MCF 10A (cell line): ENCODE data around the gene CORO2A. TPM values are rescaled to one million over a fixed set of nuclear protein-coding genes. Genes with fewer than 3 reads are reported as not detected.

ENCODE experiments used
- BruUV-seq: library from RNA; stranded (reverse); fragments of 400-500 nt; replicated peaks from 2 replicates; lab custom pipeline; 2021; lab: Mats Ljungman, UMichigan
- CTCF ChIA-PET: fragments of 300-600 bp; sonication (Branson Sonifier 250); formaldehyde crosslinking; extraction: SDS; loops from one replicate; lab custom pipeline; 2021; ENCODE audit warnings: antibody characterized with exemption, inconsistent platforms; lab: Yijun Ruan, JAX
- POLR2A ChIA-PET: fragments of 300-600, 350-650 bp; sonication (Branson Sonifier 250); formaldehyde crosslinking; extraction: SDS; loops from one replicate; lab custom pipeline; 2020; ENCODE audit warnings: antibody characterized with exemption, inconsistent platforms; lab: Yijun Ruan, JAX
- DNase-seq: peaks from one replicate; pipeline ENCODE4 v3.0.0-alpha.2; 2018; ENCODE audit not compliant: unreplicated experiment
- H3K27ac Mint-ChIP-seq: one replicate; pipeline ENCODE4 v1.8.0; 2022; ENCODE audit warnings: mild to moderate bottlenecking, low read depth, mixed read lengths; ENCODE audit not compliant: unreplicated experiment
- H3K27me3 Mint-ChIP-seq: one replicate; pipeline ENCODE4 v1.8.0; 2022; ENCODE audit warnings: mixed read lengths; ENCODE audit not compliant: insufficient read depth, unreplicated experiment
- H3K36me3 Mint-ChIP-seq: one replicate; pipeline ENCODE4 v1.8.0; 2022; ENCODE audit warnings: mild to moderate bottlenecking, moderate library complexity, mixed read lengths; ENCODE audit not compliant: insufficient read depth, unreplicated experiment
- H3K4me1 Mint-ChIP-seq: one replicate; pipeline ENCODE4 v1.8.0; 2022; ENCODE audit warnings: mixed read lengths; ENCODE audit not compliant: insufficient read depth, unreplicated experiment
- H3K4me3 Mint-ChIP-seq: one replicate; pipeline ENCODE4 v1.8.0; 2022; ENCODE audit warnings: mild to moderate bottlenecking, moderate library complexity, mixed read lengths; ENCODE audit not compliant: unreplicated experiment
- H3K9me3 Mint-ChIP-seq: one replicate; pipeline ENCODE4 v1.8.0; 2022; ENCODE audit warnings: mixed read lengths; ENCODE audit not compliant: unreplicated experiment
- CTCF ChIP-seq: fragments of 200-600 bp; IDR thresholded peaks from one replicate; pipeline ENCODE4 v1.8.0; 2022; ENCODE audit warnings: antibody characterized with exemption, mild to moderate bottlenecking; ENCODE audit not compliant: unreplicated experiment
- intact Hi-C: fragments of 100-400 bp; cut with micrococcal nuclease; formaldehyde crosslinking; loops from 2 replicates; pipeline ENCODE4 v1.14.1; 2022
- total RNA-seq: library from RNA; stranded (reverse); gene quantifications from 2 replicates; pipeline ENCODE4 v1.2.3, GENCODE V29; 2022

CORO2A gene
- total RNA-seq, 1 experiment from 2014 or later: 3.4 TPM

- ChIA-PET CTCF (interaction anchor here (0.7 to 4.1 kb wide), 2 partner anchors 9 to 25 kb away, joined by 3 to 16 read pairs; no protein-coding TSS in a partner anchor), POLR2A (interaction anchor here (0.6 to 1.1 kb wide), 2 partner anchors 10 to 101 kb away, joined by 3 to 4 read pairs; no protein-coding TSS in a partner anchor)
- no TSS peak for BruUV-seq
- H3K4me3 Mint-ChIP-seq: no peak overlapping the region
- no peak for DNase-seq
- peaks cover 19% of the 10 kb centered on the region for H3K36me3 Mint-ChIP-seq
- no peaks in the 10 kb centered on the region for H3K9me3 Mint-ChIP-seq
- H3K27me3 Mint-ChIP-seq: no peaks in the 10 kb centered on the region
- no peak overlapping the region for H3K27ac Mint-ChIP-seq
- TF ChIP-seq CTCF: no peak
- intact Hi-C loops: no loop called here
- H3K4me1 Mint-ChIP-seq: no peaks in the 10 kb centered on the region
These were observed 92.5 kb downstream of the CORO2A start for GRCh38 chr9:98099898-98100297.

GRCh38 chr9:98099346-98099745, 93.1 kb downstream of the CORO2A start:
- H3K4me3 Mint-ChIP-seq: no peak overlapping the region
- DNase-seq: no peak
- no TSS peak for BruUV-seq
- no peak overlapping the region for H3K27ac Mint-ChIP-seq
- no peak for TF ChIP-seq CTCF
- peaks cover 20% of the 10 kb centered on the region for H3K36me3 Mint-ChIP-seq
- POLR2A ChIA-PET: no interaction called here
- no peaks in the 10 kb centered on the region for H3K27me3 Mint-ChIP-seq
- no peaks in the 10 kb centered on the region for H3K4me1 Mint-ChIP-seq
- intact Hi-C loops: no loop called here
- CTCF ChIA-PET: interaction anchor here (0.6 to 4.1 kb wide), 2 partner anchors 25 to 135 kb away, joined by 3 to 16 read pairs; no protein-coding TSS in a partner anchor
- H3K9me3 Mint-ChIP-seq: no peaks in the 10 kb centered on the region

GRCh38 chr9:98097836-98098235, 94.6 kb downstream of the CORO2A start:
- Mint-ChIP-seq H3K4me1 (no peaks in the 10 kb centered on the region), H3K27me3 (no peaks in the 10 kb centered on the region), H3K27ac (no peak overlapping the region), H3K36me3 (peaks cover 20% of the 10 kb centered on the region), H3K4me3 (no peak overlapping the region), H3K9me3 (no peaks in the 10 kb centered on the region)
- ChIA-PET CTCF (interaction anchor here (0.6 to 4.1 kb wide), 6 partner anchors 12 to 159 kb away, joined by 3 to 16 read pairs (median 3); no protein-coding TSS in a partner anchor), POLR2A (interaction anchor here (0.5 kb wide), 1 partner anchor 177 kb away, joined by 3 read pairs; no protein-coding TSS in a partner anchor)
- intact Hi-C loops: no loop called here
- BruUV-seq: no TSS peak
- DNase-seq: no peak
- TF ChIP-seq CTCF: no peak

GRCh38 chr9:98096091-98096490, 96.3 kb downstream of the CORO2A start:
- no peak for DNase-seq
- H3K36me3 Mint-ChIP-seq: peaks cover 19% of the 10 kb centered on the region
- no peaks in the 10 kb centered on the region for H3K9me3 Mint-ChIP-seq
- intact Hi-C loops: no loop called here
- no TSS peak for BruUV-seq
- H3K27me3 Mint-ChIP-seq: no peaks in the 10 kb centered on the region
- H3K4me3 Mint-ChIP-seq: no peak overlapping the region
- POLR2A ChIA-PET: no interaction called here
- no peak overlapping the region for H3K27ac Mint-ChIP-seq
- CTCF ChIA-PET: interaction anchor here (0.5 to 4.1 kb wide), 4 partner anchors 11 to 27 kb away, joined by 3 to 16 read pairs (median 5); no protein-coding TSS in a partner anchor
- TF ChIP-seq CTCF: no peak
- H3K4me1 Mint-ChIP-seq: no peaks in the 10 kb centered on the region
